ENCODE measurements around the gene CNPPD1. TPM values are rescaled to one million over a fixed set of nuclear protein-coding genes. Genes with fewer than 3 reads are reported as not detected.

The CNPPD1 gene
- total RNA-seq, 2 experiments from 2014 or later = 42.3 to 43.4 TPM

- ATAC-seq (ENCODE audit: poor library complexity) (no peak), DNase-seq (no peak)
- Histone ChIP-seq H3K9me3 (ENCODE audit: control insufficient read depth in 1 of 2, insufficient read depth in 1 of 2, low read length in 2 of 2) (no peaks in the 10 kb centered on the region), H3K4me3 (ENCODE audit: low read length) (no peak overlapping the region), H3K4me1 (ENCODE audit: insufficient read depth, low read length) (peaks cover 7% of the 10 kb centered on the region), H3K27ac (ENCODE audit: low read depth in 1 of 2, low read length in 2 of 2) (no peak overlapping the region), H3K36me3 (ENCODE audit: insufficient read depth, low read length) (no peaks in the 10 kb centered on the region), H3K27me3 (ENCODE audit: control insufficient read depth in 1 of 2, insufficient read depth in 2 of 2, low read length in 2 of 2) (no peaks in the 10 kb centered on the region)
- peaks cover 25% of the 10 kb centered on the region for H3K4me1 Mint-ChIP-seq (ENCODE audit: low read depth)
- H3K36me3 Mint-ChIP-seq (ENCODE audit: low read depth) = peaks cover 9% of the 10 kb centered on the region
- no peaks in the 10 kb centered on the region for H3K9me3 Mint-ChIP-seq
- intact Hi-C loops (cut with DNase I, micrococcal nuclease) = loop anchor here in 1 of 2 experiments (2.0 kb wide), 1 partner anchor 35 kb away; no protein-coding TSS in a partner anchor
- ChIA-PET POLR2A (no interaction called here), CTCF (no interaction called here)
- H3K4me3 Mint-ChIP-seq = no peak overlapping the region
- no peak for TF ChIP-seq CTCF (IDR thresholded peaks at IDR 0.05)
- H3K27ac Mint-ChIP-seq = no peak overlapping the region
- H3K27me3 Mint-ChIP-seq = no peaks in the 10 kb centered on the region
Observed at GRCh38 chr2:219123356-219124135, 53.2 kb downstream of the CNPPD1 start.

DNA sequence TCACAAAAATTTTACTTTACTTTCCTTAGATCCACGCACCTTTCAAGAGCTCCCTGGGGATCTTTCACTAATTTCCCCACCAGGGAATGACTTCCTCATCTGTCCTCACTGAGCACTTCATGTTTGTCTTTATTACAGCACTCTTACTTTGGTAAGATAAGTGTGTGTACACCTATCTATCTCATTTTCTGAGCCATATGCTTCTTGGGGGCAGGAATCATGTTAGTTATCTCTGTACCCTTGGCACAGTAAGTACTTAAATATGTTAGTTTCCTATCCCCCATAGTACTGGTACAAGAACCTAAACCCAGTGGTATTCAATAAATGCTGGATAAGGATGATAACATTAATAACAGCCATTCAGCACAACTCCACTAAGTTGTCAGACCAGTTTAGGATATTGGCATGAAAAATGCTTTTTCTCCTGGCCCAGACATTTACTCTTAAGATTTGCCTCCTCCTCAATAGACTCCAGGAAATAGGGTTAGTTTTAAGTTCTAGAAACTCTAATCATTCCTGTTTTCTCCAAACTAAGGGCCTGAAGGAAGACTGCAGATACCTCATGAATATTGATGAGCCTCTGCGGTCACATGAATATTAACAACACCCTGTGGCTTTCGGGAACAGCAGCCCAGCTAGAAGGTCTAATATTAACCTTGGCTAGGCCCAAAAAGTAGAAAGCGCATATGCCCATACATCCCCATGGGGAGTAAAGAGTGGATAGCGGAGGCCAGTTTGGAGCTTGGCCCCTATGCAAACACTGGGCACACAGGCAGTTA is 54.3 kb downstream of the CNPPD1 start:
- no peaks in the 10 kb centered on the region for H3K9me3 Mint-ChIP-seq
- ATAC-seq (ENCODE audit: poor library complexity) = no peak
- no peak for TF ChIP-seq CTCF (IDR thresholded peaks at IDR 0.05)
- no peaks in the 10 kb centered on the region for H3K9me3 ChIP-seq (ENCODE audit: control insufficient read depth in 1 of 2, insufficient read depth in 1 of 2, low read length in 2 of 2)
- H3K4me1 ChIP-seq (ENCODE audit: insufficient read depth, low read length) = peaks cover 7% of the 10 kb centered on the region
- no peak overlapping the region for H3K4me3 Mint-ChIP-seq
- no peak overlapping the region for H3K4me3 ChIP-seq (ENCODE audit: low read length)
- POLR2A ChIA-PET = no interaction called here
- no peak overlapping the region for H3K27ac ChIP-seq (ENCODE audit: low read depth in 1 of 2, low read length in 2 of 2)
- CTCF ChIA-PET = interaction anchor here (1.0 to 1.8 kb wide), 2 partner anchors 64 to 142 kb away, joined by 3 to 7 read pairs; no protein-coding TSS in a partner anchor
- H3K27me3 ChIP-seq (ENCODE audit: control insufficient read depth in 1 of 2, insufficient read depth in 2 of 2, low read length in 2 of 2) = no peaks in the 10 kb centered on the region
- peaks cover 2% of the 10 kb centered on the region for H3K36me3 ChIP-seq (ENCODE audit: insufficient read depth, low read length)
- H3K36me3 Mint-ChIP-seq (ENCODE audit: low read depth) = peaks cover 9% of the 10 kb centered on the region
- H3K27me3 Mint-ChIP-seq = no peaks in the 10 kb centered on the region
- no peak for DNase-seq
- intact Hi-C loops (cut with DNase I, micrococcal nuclease) = no loop called here
- H3K27ac Mint-ChIP-seq = no peak overlapping the region
- peaks cover 25% of the 10 kb centered on the region for H3K4me1 Mint-ChIP-seq (ENCODE audit: low read depth)

Other genes starting within 250 kb of the CNPPD1 start
- not detected for gene CDK5R2, start 217.3 kb downstream of the CNPPD1 start, total RNA-seq
- gene FEV, start 191.7 kb downstream of the CNPPD1 start, total RNA-seq = not detected
- gene CRYBA2, start 183.5 kb downstream of the CNPPD1 start, total RNA-seq = not detected
- gene CFAP65, start 135.4 kb downstream of the CNPPD1 start, total RNA-seq = not detected
- gene IHH, start 116.0 kb downstream of the CNPPD1 start, total RNA-seq = not detected
- 1 to 10 TPM; 7.2 to 8.5 TPM for gene NHEJ1, start 16.1 kb downstream of the CNPPD1 start, total RNA-seq
- gene SLC23A3, start 6.9 kb downstream of the CNPPD1 start, total RNA-seq = under 1 TPM; 0.36 to 0.96 TPM
- 10 to 100 TPM; 82.3 to 83.2 TPM for gene RETREG2, start 1.4 kb upstream of the CNPPD1 start, total RNA-seq
- gene ZFAND2B, start 29.9 kb upstream of the CNPPD1 start, total RNA-seq = 10 to 100 TPM; 65.9 to 67.4 TPM
- gene ABCB6, start 42.0 kb upstream of the CNPPD1 start, total RNA-seq = 1 to 10 TPM; 2.6 to 3.1 TPM
- 100 to 1,000 TPM; 105 to 106 TPM for gene ATG9A, start 52.7 kb upstream of the CNPPD1 start, total RNA-seq
- gene ANKZF1, start 52.9 kb upstream of the CNPPD1 start, total RNA-seq = 100 to 1,000 TPM; 128 to 135 TPM
- 1 to 10 TPM; 2.4 to 3.0 TPM for gene GLB1L, start 68.5 kb upstream of the CNPPD1 start, total RNA-seq
- 10 to 100 TPM; 11.2 to 14.1 TPM for gene STK16, start 68.6 kb upstream of the CNPPD1 start, total RNA-seq
- gene TUBA4B, start 76.3 kb upstream of the CNPPD1 start, total RNA-seq = not detected
- 100 to 1,000 TPM; 183 to 185 TPM for gene TUBA4A, start 77.0 kb upstream of the CNPPD1 start, total RNA-seq
- gene DNAJB2, start 102.4 kb upstream of the CNPPD1 start, total RNA-seq = 100 to 1,000 TPM; 151 to 161 TPM
- gene PTPRN, start 132.5 kb upstream of the CNPPD1 start, total RNA-seq = not detected
- gene RESP18, start 155.8 kb upstream of the CNPPD1 start, total RNA-seq = not detected
- 10 to 100 TPM; 99.0 to 99.9 TPM for gene DNPEP, start 211.0 kb upstream of the CNPPD1 start, total RNA-seq
- not detected for gene DES, start 241.5 kb upstream of the CNPPD1 start, total RNA-seq